HEK293T (cell line): Measurements from ENCODE around the gene SLC25A43.

Experiments
- ARNT ChIP-seq: fragments of 450-650 bp; IDR thresholded peaks from 2 replicates; pipeline ENCODE4 v1.6.1; 2017; ENCODE audit warnings: mild to moderate bottlenecking
- BHLHE40 ChIP-seq: fragments of 450-650 bp; IDR thresholded peaks from 2 replicates; pipeline ENCODE4 v1.6.1; 2016; ENCODE audit warnings: mild to moderate bottlenecking, moderate library complexity, borderline replicate concordance
- ELF4 ChIP-seq: fragments of 450-650 bp; IDR thresholded peaks from 2 replicates; pipeline ENCODE4 v1.6.1; 2017; ENCODE audit warnings: antibody characterized with exemption
- FOXA1 ChIP-seq: fragments of 450-650 bp; IDR thresholded peaks from 2 replicates; pipeline ENCODE4 v1.6.1; 2016; ENCODE audit warnings: mild to moderate bottlenecking
- FOXK2 ChIP-seq: fragments of 450-650 bp; IDR thresholded peaks from 2 replicates; pipeline ENCODE4 v1.6.1; 2016; ENCODE audit warnings: mild to moderate bottlenecking
- FOXM1 ChIP-seq: fragments of 450-650 bp; IDR thresholded peaks from 2 replicates; pipeline ENCODE4 v1.6.1; 2017; ENCODE audit warnings: mild to moderate bottlenecking, borderline replicate concordance
- L3MBTL2 ChIP-seq: fragments of 450-650 bp; conservative IDR thresholded peaks from 2 replicates; pipeline ENCODE4 v1.6.1; 2016; ENCODE audit warnings: mild to moderate bottlenecking
- LEF1 ChIP-seq: fragments of 450-650 bp; IDR thresholded peaks from 2 replicates; pipeline ENCODE4 v1.6.1; 2017; ENCODE audit warnings: mild to moderate bottlenecking, borderline replicate concordance
- NFRKB ChIP-seq: fragments of 450-650 bp; IDR thresholded peaks from 2 replicates; pipeline ENCODE4 v1.6.1; 2016; ENCODE audit warnings: mild to moderate bottlenecking, moderate library complexity
- PKNOX1 ChIP-seq: fragments of 450-650 bp; IDR thresholded peaks from 2 replicates; pipeline ENCODE4 v1.6.1; 2016
- SP1 ChIP-seq: fragments of 450-650 bp; IDR thresholded peaks from 2 replicates; pipeline ENCODE4 v1.6.1; 2017
- SUZ12 ChIP-seq: fragments of 450-650 bp; IDR thresholded peaks from 2 replicates; pipeline ENCODE4 v1.6.1; 2016; ENCODE audit warnings: mild to moderate bottlenecking
- TARDBP ChIP-seq: fragments of 450-650 bp; IDR thresholded peaks from 2 replicates; pipeline ENCODE4 v1.6.1; 2016
- ZNF384 ChIP-seq: fragments of 450-650 bp; IDR thresholded peaks from 2 replicates; pipeline ENCODE4 v1.6.1; 2016

GRCh38 chrX:119382606-119383005 lies 16.5 kb upstream of the SLC25A43 start:
- TF ChIP-seq FOXA1, result no peak
- TF ChIP-seq FOXK2, result no peak
- no peak for TF ChIP-seq PKNOX1
- TF ChIP-seq ZNF384, result no peak
- TF ChIP-seq NFRKB, result no peak
- no peak for TF ChIP-seq FOXM1
- no peak for TF ChIP-seq SP1
- no peak for TF ChIP-seq ELF4
- TF ChIP-seq BHLHE40, result no peak
- TF ChIP-seq LEF1, result no peak
- TF ChIP-seq TARDBP, result no peak
- no peak for TF ChIP-seq L3MBTL2
- no peak for TF ChIP-seq ARNT
- no peak for TF ChIP-seq SUZ12
